PC-9 (cell line): ENCODE data around the gene CPT1C. TPM values are rescaled to one million over a fixed set of nuclear protein-coding genes. Genes with fewer than 3 reads are reported as not detected.

Source experiments
- BruUV-seq: library from RNA; stranded (reverse); fragments of 400-500 nt; replicated peaks from 2 replicates; lab custom pipeline; 2021; lab: Mats Ljungman, UMichigan
- CTCF ChIA-PET: fragments of 300-600 bp; sonication (Branson Sonifier 250); formaldehyde crosslinking; loops from one replicate; lab custom pipeline; 2022; ENCODE audit warnings: antibody characterized with exemption; lab: Charles Lee
- POLR2A ChIA-PET: fragments of 300-600 bp; sonication (Branson Sonifier 250); formaldehyde crosslinking; loops from one replicate; lab custom pipeline; 2022; ENCODE audit warnings: antibody characterized with exemption; ENCODE audit not compliant: unreplicated experiment; lab: Charles Lee
- DNase-seq, 2 experiments: peaks; one replicate each; pipeline versions ENCODE4 v3.0.0 to v3.0.0-alpha.2; 2015 to 2022; ENCODE audit warnings: mixed read lengths in 1 of 2
- H2AFZ ChIP-seq: fragments of 200-600 bp; sonication (generic); 2 replicates; pipeline ENCODE4 v1.8.1; 2017; ENCODE audit warnings: antibody characterized with exemption
- H3F3A ChIP-seq: fragments of 200-600 bp; sonication (generic); 2 replicates; pipeline ENCODE4 v1.8.1; 2017; ENCODE audit warnings: antibody characterized with exemption, mild to moderate bottlenecking, low read depth; ENCODE audit not compliant: insufficient read depth
- H3K27ac ChIP-seq: fragments of 200-600 bp; sonication (generic); 2 replicates; pipeline ENCODE4 v1.6.1; 2016; ENCODE audit warnings: mixed run types
- H3K27me3 ChIP-seq: fragments of 200-600 bp; sonication (generic); 2 replicates; pipeline ENCODE4 v1.6.1; 2016; ENCODE audit warnings: low read depth, mixed run types; ENCODE audit not compliant: insufficient read depth
- H3K36me3 ChIP-seq: fragments of 200-600 bp; sonication (generic); 2 replicates; pipeline ENCODE4 v1.6.1; 2016; ENCODE audit warnings: low read depth, mixed run types
- H3K4me1 ChIP-seq: fragments of 200-600 bp; sonication (generic); replicated peaks from 2 replicates; pipeline ENCODE4 v1.6.1; 2016; ENCODE audit warnings: mixed run types; ENCODE audit not compliant: insufficient read depth
- H3K4me2 ChIP-seq: fragments of 200-600 bp; sonication (generic); 2 replicates; pipeline ENCODE4 v1.6.1; 2017; ENCODE audit warnings: mixed run types
- H3K4me3 ChIP-seq: fragments of 200-600 bp; sonication (generic); 2 replicates; pipeline ENCODE4 v1.6.1; 2016; ENCODE audit warnings: mixed run types
- H3K79me2 ChIP-seq: fragments of 200-600 bp; sonication (generic); 2 replicates; pipeline ENCODE4 v1.6.1; 2017; ENCODE audit warnings: low read depth, mixed run types
- H3K9me2 ChIP-seq: fragments of 200-600 bp; sonication (generic); 2 replicates; pipeline ENCODE4 v1.8.1; 2017; ENCODE audit warnings: mild to moderate bottlenecking; ENCODE audit not compliant: insufficient read depth
- H3K9me3 ChIP-seq: fragments of 200-600 bp; sonication (generic); 2 replicates; pipeline ENCODE4 v1.8.1; 2016; ENCODE audit warnings: low read depth; ENCODE audit not compliant: insufficient read depth
- H4K20me1 ChIP-seq: fragments of 200-600 bp; sonication (generic); 2 replicates; pipeline ENCODE4 v1.8.1; 2017; ENCODE audit not compliant: insufficient read depth
- EZH2 ChIP-seq: fragments of 200-600 bp; sonication (generic); IDR thresholded peaks from 2 replicates; pipeline ENCODE4 v1.8.0; 2017; ENCODE audit warnings: antibody characterized with exemption, low read depth
- intact Hi-C: fragments of 100-400 bp; cut with micrococcal nuclease; formaldehyde crosslinking; loops from one replicate; pipeline ENCODE4 v1.10.0; 2022; ENCODE audit not compliant: unreplicated experiment
- total RNA-seq: library from RNA; stranded (reverse); gene quantifications from 2 replicates; pipeline ENCODE4 v1.2.3, GENCODE V29; 2021
- TF ChIP-seq, protein P1 (sequence below): fragments of 200-600 bp; sonication (generic); conservative IDR thresholded peaks from 2 replicates; pipeline ENCODE4 v1.6.1; 2017; ENCODE audit warnings: mixed run types, antibody characterized with exemption, mild to moderate bottlenecking, moderate library complexity

The CPT1C gene
- total RNA-seq, 1 experiment from 2014 or later = 1.7 TPM

GRCh38 chr19:49746206-49746958 lies 55.5 kb downstream of the CPT1C start:
- no peaks in the 10 kb centered on the region for H3K4me1 ChIP-seq
- CTCF ChIA-PET = no interaction called here

DNA sequence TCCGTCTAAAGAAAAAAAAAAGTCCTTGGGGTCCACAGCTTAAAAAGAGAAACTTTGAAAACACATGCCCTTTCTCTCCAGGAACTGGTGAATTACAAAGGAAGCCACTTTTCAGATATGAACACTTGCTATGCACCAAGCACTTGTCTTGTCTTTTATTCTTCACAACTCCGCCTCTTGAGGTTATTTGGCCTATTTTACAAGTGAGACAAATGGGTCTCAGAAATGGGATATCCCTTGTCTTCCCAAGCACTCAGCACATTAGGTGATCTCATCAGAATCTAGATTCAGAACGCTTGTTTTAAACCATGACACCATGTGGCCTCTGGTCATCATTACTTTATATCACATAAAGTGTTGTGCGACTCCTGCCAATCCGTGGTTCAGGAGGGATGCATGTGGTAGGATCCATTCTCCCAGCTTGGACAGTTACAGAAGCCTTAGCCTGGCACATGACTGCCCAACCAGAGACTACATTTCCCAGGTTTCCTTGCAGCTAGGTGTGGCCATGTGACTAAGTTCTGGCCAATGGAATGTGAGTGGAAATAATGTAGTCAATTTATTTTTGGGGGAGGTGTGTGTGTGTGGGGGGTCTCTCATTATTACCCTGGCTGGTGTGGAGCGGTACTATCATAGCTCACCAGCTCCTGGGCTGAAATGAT lies 58.3 kb downstream of the CPT1C start:
- ChIA-PET CTCF (no interaction called here), POLR2A (interaction anchor here (0.5 to 0.6 kb wide), 2 partner anchors 21 to 53 kb away, joined by 3 to 6 read pairs; no protein-coding TSS in a partner anchor)
- H3K9me2 ChIP-seq = no peaks in the 10 kb centered on the region
- H3F3A ChIP-seq = peaks cover 21% of the 10 kb centered on the region; the same call in 1 of the 2 replicates
- TF ChIP-seq EZH2 = no peak
- TF ChIP-seq, protein P1, sequence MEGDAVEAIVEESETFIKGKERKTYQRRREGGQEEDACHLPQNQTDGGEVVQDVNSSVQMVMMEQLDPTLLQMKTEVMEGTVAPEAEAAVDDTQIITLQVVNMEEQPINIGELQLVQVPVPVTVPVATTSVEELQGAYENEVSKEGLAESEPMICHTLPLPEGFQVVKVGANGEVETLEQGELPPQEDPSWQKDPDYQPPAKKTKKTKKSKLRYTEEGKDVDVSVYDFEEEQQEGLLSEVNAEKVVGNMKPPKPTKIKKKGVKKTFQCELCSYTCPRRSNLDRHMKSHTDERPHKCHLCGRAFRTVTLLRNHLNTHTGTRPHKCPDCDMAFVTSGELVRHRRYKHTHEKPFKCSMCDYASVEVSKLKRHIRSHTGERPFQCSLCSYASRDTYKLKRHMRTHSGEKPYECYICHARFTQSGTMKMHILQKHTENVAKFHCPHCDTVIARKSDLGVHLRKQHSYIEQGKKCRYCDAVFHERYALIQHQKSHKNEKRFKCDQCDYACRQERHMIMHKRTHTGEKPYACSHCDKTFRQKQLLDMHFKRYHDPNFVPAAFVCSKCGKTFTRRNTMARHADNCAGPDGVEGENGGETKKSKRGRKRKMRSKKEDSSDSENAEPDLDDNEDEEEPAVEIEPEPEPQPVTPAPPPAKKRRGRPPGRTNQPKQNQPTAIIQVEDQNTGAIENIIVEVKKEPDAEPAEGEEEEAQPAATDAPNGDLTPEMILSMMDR = no peak
- no peak overlapping the region for H3K4me3 ChIP-seq
- no peak overlapping the region for H3K27ac ChIP-seq
- intact Hi-C loops = no loop called here
- DNase-seq = no peak
- H3K4me2 ChIP-seq = no peak overlapping the region
- no peaks in the 10 kb centered on the region for H4K20me1 ChIP-seq
- no peaks in the 10 kb centered on the region for H3K79me2 ChIP-seq
- H2AFZ ChIP-seq = no peak overlapping the region
- H3K27me3 ChIP-seq = no peaks in the 10 kb centered on the region
- no TSS peak for BruUV-seq
- H3K4me1 ChIP-seq = no peaks in the 10 kb centered on the region
- no peaks in the 10 kb centered on the region for H3K36me3 ChIP-seq
- 0 out of 2 replicates have a peak, but pooled peaks cover 4% of the 10 kb centered on the region for H3K9me3 ChIP-seq

More at GRCh38 chr19:49746206-49746958, 55.5 kb downstream of the CPT1C start:
- Histone ChIP-seq H4K20me1 (no peaks in the 10 kb centered on the region), H2AFZ (no peak overlapping the region), H3K4me2 (no peak overlapping the region), H3K36me3 (no peaks in the 10 kb centered on the region), H3F3A (peaks cover 12% of the 10 kb centered on the region; the same call in 1 of the 2 replicates), H3K27me3 (no peaks in the 10 kb centered on the region), H3K27ac (no peak overlapping the region), H3K9me3 (no peaks in the 10 kb centered on the region), H3K4me3 (no peak overlapping the region), H3K9me2 (no peaks in the 10 kb centered on the region), H3K79me2 (no peaks in the 10 kb centered on the region)
- intact Hi-C loops = no loop called here
- POLR2A ChIA-PET = no interaction called here
- TF ChIP-seq, protein P1 = no peak
- no peak for TF ChIP-seq EZH2
- no peak for DNase-seq
- BruUV-seq = no TSS peak

DNA sequence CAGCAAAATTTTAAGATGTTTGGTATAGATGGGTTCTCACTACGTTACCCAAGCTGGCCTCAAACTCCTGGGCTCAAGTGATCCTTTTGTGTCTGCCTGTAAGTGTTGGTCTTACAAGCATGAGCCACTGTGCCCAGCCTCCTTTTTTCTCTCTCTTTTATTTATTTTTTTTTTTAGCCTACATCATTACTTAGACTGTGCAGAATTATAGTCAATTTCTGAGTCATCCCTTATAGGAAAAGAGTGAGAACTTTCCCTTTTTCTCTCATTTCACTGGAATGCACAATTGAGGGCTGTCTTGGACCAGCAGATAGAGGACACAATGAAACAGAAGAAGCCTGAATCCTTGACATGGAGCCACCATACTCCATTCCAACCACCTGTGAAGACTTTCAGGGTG lies 58.9 kb downstream of the CPT1C start:
- Histone ChIP-seq H3F3A (peaks cover 21% of the 10 kb centered on the region; the same call in 1 of the 2 replicates), H3K4me2 (no peak overlapping the region), H3K27ac (no peak overlapping the region), H3K4me3 (no peak overlapping the region), H4K20me1 (no peaks in the 10 kb centered on the region), H3K27me3 (no peaks in the 10 kb centered on the region), H3K9me3 (0 out of 2 replicates have a peak, but pooled peaks cover 4% of the 10 kb centered on the region), H3K36me3 (no peaks in the 10 kb centered on the region), H3K9me2 (no peaks in the 10 kb centered on the region), H2AFZ (no peak overlapping the region), H3K79me2 (no peaks in the 10 kb centered on the region), H3K4me1 (no peaks in the 10 kb centered on the region)
- intact Hi-C loops = no loop called here
- no peak for DNase-seq
- CTCF ChIA-PET = no interaction called here
- TF ChIP-seq EZH2 = no peak
- TF ChIP-seq, protein P1 = no peak
- no TSS peak for BruUV-seq
- POLR2A ChIA-PET = interaction anchor here (0.5 to 0.6 kb wide), 2 partner anchors 21 to 54 kb away, joined by 3 to 6 read pairs; no protein-coding TSS in a partner anchor
